SK-N-SH (cell line): Measurements from ENCODE around the gene ROR2. TPM values are rescaled to one million over a fixed set of nuclear protein-coding genes. Genes with fewer than 3 reads are reported as not detected.
A peak's percentile ranks its signal among the peaks of the same experiment; 100 is the strongest.

Experiments
- CTCF ChIA-PET: fragments of 300-600, 350-600 bp; formaldehyde crosslinking; extraction: SDS; loops from one replicate; lab custom pipeline; 2021; lab: Yijun Ruan, JAX
- POLR2A ChIA-PET: fragments of 350-600 bp; sonication (Branson Sonifier 250); formaldehyde crosslinking; extraction: SDS; loops from one replicate; lab custom pipeline; 2020; ENCODE audit warnings: antibody characterized with exemption, inconsistent platforms; lab: Yijun Ruan, JAX
- DNase-seq: peaks from one replicate; pipeline ENCODE4 v3.0.0; 2012
- H2AFZ ChIP-seq: fragments of 200-600 bp; sonication (generic); 2 replicates; pipeline ENCODE4 v1.8.1; 2016; ENCODE audit warnings: antibody characterized with exemption, mild to moderate bottlenecking, low read depth
- H3F3A ChIP-seq: fragments of 200-600 bp; sonication (generic); replicated peaks from 2 replicates; pipeline ENCODE3; 2016; ENCODE audit warnings: antibody characterized with exemption, mild to moderate bottlenecking; ENCODE audit not compliant: insufficient read depth
- H3K27ac ChIP-seq, 2 experiments: fragments of 200-500 bp in 1 of 2; fragments of 200-600 bp in 1 of 2; sonication (Bioruptor generic) in 1 of 2; sonication (generic), shearing (Covaris generic) in 1 of 2; 2 replicates each; pipeline versions ENCODE4 v1.5.1 to v1.6.1; 2014 to 2016; ENCODE audit warnings: low read depth in 2 of 2, inconsistent platforms in 1 of 2, low read length in 1 of 2, mild to moderate bottlenecking in 1 of 2, mixed read lengths in 1 of 2
- H3K27me3 ChIP-seq: fragments of 200-600 bp; sonication (generic), shearing (Covaris generic); 2 replicates; pipeline ENCODE4 v1.6.1; 2016; ENCODE audit warnings: mixed run types; ENCODE audit not compliant: insufficient read depth
- H3K36me3 ChIP-seq, 2 experiments: fragments of 200-500 bp in 1 of 2; fragments of 200-600 bp in 1 of 2; sonication (Bioruptor generic) in 1 of 2; sonication (generic) in 1 of 2; replicated peaks in 1 of 2; 2 replicates each; pipeline versions ENCODE3 to v1.5.1; 2014 to 2016; ENCODE audit warnings: low read length in 1 of 2, mild to moderate bottlenecking in 1 of 2; ENCODE audit not compliant: insufficient read depth in 2 of 2, control insufficient read depth in 1 of 2
- H3K4me1 ChIP-seq, 2 experiments: fragments of 200-500 bp in 1 of 2; fragments of 200-600 bp in 1 of 2; sonication (Bioruptor generic) in 1 of 2; sonication (generic), shearing (Covaris generic) in 1 of 2; 2 replicates each; pipeline versions ENCODE4 v1.5.1 to v1.6.1; 2014 to 2016; ENCODE audit warnings: low read depth in 1 of 2, low read length in 1 of 2, mixed run types in 1 of 2; ENCODE audit not compliant: insufficient read depth in 2 of 2, control insufficient read depth in 1 of 2
- H3K4me2 ChIP-seq: fragments of 200-600 bp; sonication (generic), shearing (Covaris generic); 2 replicates; pipeline ENCODE4 v1.6.1; 2017; ENCODE audit warnings: mixed run types
- H3K4me3 ChIP-seq, 2 experiments: fragments of 200-500 bp in 1 of 2; fragments of 200-600 bp in 1 of 2; sonication (Bioruptor generic) in 1 of 2; sonication (generic), shearing (Covaris generic) in 1 of 2; 2 replicates each; pipeline versions ENCODE4 v1.5.1 to v1.8.1; 2014 to 2016; ENCODE audit warnings: low read depth in 2 of 2, inconsistent platforms in 1 of 2, low read length in 1 of 2, mild to moderate bottlenecking in 1 of 2, mixed read lengths in 1 of 2, moderate library complexity in 1 of 2
- H3K79me2 ChIP-seq: fragments of 200-600 bp; sonication (generic); 2 replicates; pipeline ENCODE4 v1.8.1; 2017; ENCODE audit warnings: mild to moderate bottlenecking; ENCODE audit not compliant: insufficient read depth
- H3K9ac ChIP-seq: fragments of 200-600 bp; sonication (generic); 2 replicates; pipeline ENCODE4 v1.6.1; 2017; ENCODE audit warnings: mixed run types
- H3K9me2 ChIP-seq: fragments of 200-600 bp; sonication (generic); 2 replicates; pipeline ENCODE4 v1.6.1; 2017; ENCODE audit warnings: mixed run types
- H3K9me3 ChIP-seq: fragments of 200-600 bp; sonication (generic); 2 replicates; pipeline ENCODE4 v1.6.1; 2017; ENCODE audit warnings: mixed run types, mild to moderate bottlenecking, moderate library complexity
- H4K20me1 ChIP-seq: fragments of 200-600 bp; sonication (generic); 2 replicates; pipeline ENCODE4 v1.6.1; 2017; ENCODE audit warnings: mild to moderate bottlenecking, mixed run types; ENCODE audit not compliant: insufficient read depth
- FOSL2 ChIP-seq: IDR thresholded peaks from 2 replicates; pipeline ENCODE4 v1.4.0; 2012; ENCODE audit warnings: low read depth, mild to moderate bottlenecking, moderate library complexity, borderline replicate concordance
- FOXM1 ChIP-seq: IDR thresholded peaks from 2 replicates; pipeline ENCODE4 v1.4.0; 2012; ENCODE audit warnings: low read depth, mild to moderate bottlenecking
- GABPA ChIP-seq: IDR thresholded peaks from 2 replicates; pipeline ENCODE4 v1.4.0; 2012; ENCODE audit warnings: low read depth, mild to moderate bottlenecking
- IRF3 ChIP-seq: fragments of 150-350 bp; IDR thresholded peaks from 2 replicates; pipeline ENCODE4 v1.6.1; 2016; ENCODE audit warnings: mild to moderate bottlenecking, low read depth, low read length
- MAX ChIP-seq: IDR thresholded peaks from 2 replicates; pipeline ENCODE4 v1.4.0; 2012; ENCODE audit warnings: low read depth
- MEF2A ChIP-seq: IDR thresholded peaks from 2 replicates; pipeline ENCODE4 v1.4.0; 2012; ENCODE audit warnings: low read depth, borderline replicate concordance
- MXI1 ChIP-seq: IDR thresholded peaks from 2 replicates; pipeline ENCODE4 v1.6.1; 2012; ENCODE audit warnings: mild to moderate bottlenecking, low read depth, low read length, improper control_type of control experiment
- RAD21 ChIP-seq: IDR thresholded peaks from 2 replicates; pipeline ENCODE4 v1.6.1; 2012; ENCODE audit warnings: mild to moderate bottlenecking, low read length
- RCOR1 ChIP-seq: fragments of 150-350 bp; IDR thresholded peaks from 2 replicates; pipeline ENCODE4 v1.6.1; 2017; ENCODE audit warnings: antibody characterized with exemption, low read length
- SIN3A ChIP-seq: IDR thresholded peaks from 2 replicates; pipeline ENCODE4 v1.6.1; 2012; ENCODE audit warnings: low read depth, mild to moderate bottlenecking, low read length, moderate library complexity, borderline replicate concordance
- TCF12 ChIP-seq: IDR thresholded peaks from 2 replicates; pipeline ENCODE4 v1.4.0; 2012
- YY1 ChIP-seq: IDR thresholded peaks from 2 replicates; pipeline ENCODE4 v1.4.0; 2012; ENCODE audit warnings: low read depth, mild to moderate bottlenecking
- WGBS: methylation state at CpG from one replicate; pipeline ENCODE4 v1.1.6; 2017; ENCODE audit warnings: low lambda C conversion rate; 5-methylcytosine and 5-hydroxymethylcytosine counted together
- polyA plus RNA-seq, 3 experiments: library from polyadenylated mRNA; depleted of rRNA; stranded (reverse); fragments of >200 nt; gene quantifications; 2 replicates each; pipeline ENCODE4 v1.2.3, GENCODE V29; 2012
- TF ChIP-seq, protein P1 (sequence below): IDR thresholded peaks from 2 replicates; pipeline ENCODE4 v1.4.0; 2012; ENCODE audit warnings: low read depth, borderline replicate concordance
- TF ChIP-seq, protein P2 (sequence below): fragments of 150-350 bp; IDR thresholded peaks from 2 replicates; pipeline ENCODE4 v1.6.1; 2017; ENCODE audit warnings: antibody characterized with exemption, low read length, low read depth, borderline replicate concordance

The ROR2 gene
- polyA plus RNA-seq, 1 of the 3 experiments (the other 2 are of a cell fraction) = 0.43 TPM

- no peaks in the 10 kb centered on the region for H3K79me2 ChIP-seq
- H2AFZ ChIP-seq = no peak overlapping the region; the same call in 1 of the 2 replicates
- H3K27ac ChIP-seq = no peak overlapping the region
- no peak overlapping the region for H3K9ac ChIP-seq
- H3K9me2 ChIP-seq = no peaks in the 10 kb centered on the region
- ChIA-PET CTCF (interaction anchor here (0.7 to 2.2 kb wide), 2 partner anchors 13 to 75 kb away, joined by 3 to 4 read pairs; no protein-coding TSS in a partner anchor), POLR2A (no interaction called here)
- H3K4me1 ChIP-seq = no peaks in the 10 kb centered on the region
- H3F3A ChIP-seq = no peaks in the 10 kb centered on the region
- no peak for DNase-seq
- no peaks in the 10 kb centered on the region for H3K36me3 ChIP-seq
- no peaks in the 10 kb centered on the region for H4K20me1 ChIP-seq
- H3K4me3 ChIP-seq = no peak overlapping the region
- no peak overlapping the region for H3K4me2 ChIP-seq
- no peaks in the 10 kb centered on the region; the same call in 1 of the 2 replicates for H3K27me3 ChIP-seq
- TF ChIP-seq TCF12 (peak; percentile 7; the same call in 1 of the 2 replicates), MXI1 (no peak)
- H3K9me3 ChIP-seq = no peaks in the 10 kb centered on the region
- WGBS = 47% methylated on average over 2 of the region's 2 CpGs
These were observed 389.7 kb downstream of the ROR2 start for GRCh38 chr9:91560301-91560700.

- CTCF ChIA-PET = no interaction called here
- H3K9me2 ChIP-seq = no peaks in the 10 kb centered on the region
- no peak overlapping the region for H2AFZ ChIP-seq
- no peak for TF ChIP-seq SIN3A
- TF ChIP-seq MEF2A = no peak
- TF ChIP-seq, protein P1, sequence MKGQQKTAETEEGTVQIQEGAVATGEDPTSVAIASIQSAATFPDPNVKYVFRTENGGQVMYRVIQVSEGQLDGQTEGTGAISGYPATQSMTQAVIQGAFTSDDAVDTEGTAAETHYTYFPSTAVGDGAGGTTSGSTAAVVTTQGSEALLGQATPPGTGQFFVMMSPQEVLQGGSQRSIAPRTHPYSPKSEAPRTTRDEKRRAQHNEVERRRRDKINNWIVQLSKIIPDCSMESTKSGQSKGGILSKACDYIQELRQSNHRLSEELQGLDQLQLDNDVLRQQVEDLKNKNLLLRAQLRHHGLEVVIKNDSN = no peak
- TF ChIP-seq MAX = no peak
- TF ChIP-seq TCF12 = no peak
- TF ChIP-seq, protein P2, sequence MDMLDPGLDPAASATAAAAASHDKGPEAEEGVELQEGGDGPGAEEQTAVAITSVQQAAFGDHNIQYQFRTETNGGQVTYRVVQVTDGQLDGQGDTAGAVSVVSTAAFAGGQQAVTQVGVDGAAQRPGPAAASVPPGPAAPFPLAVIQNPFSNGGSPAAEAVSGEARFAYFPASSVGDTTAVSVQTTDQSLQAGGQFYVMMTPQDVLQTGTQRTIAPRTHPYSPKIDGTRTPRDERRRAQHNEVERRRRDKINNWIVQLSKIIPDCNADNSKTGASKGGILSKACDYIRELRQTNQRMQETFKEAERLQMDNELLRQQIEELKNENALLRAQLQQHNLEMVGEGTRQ = no peak
- no peak for TF ChIP-seq RCOR1
- TF ChIP-seq YY1 = no peak
- TF ChIP-seq FOXM1 = no peak
- no peak for TF ChIP-seq IRF3
- no peak for TF ChIP-seq GABPA
- no peak for TF ChIP-seq RAD21
- TF ChIP-seq FOSL2 = no peak
- TF ChIP-seq, all 33 proteins: peak for 0
- Histone ChIP-seq H3K27me3 (no peaks in the 10 kb centered on the region; the same call in 1 of the 2 replicates), H3K4me2 (no peak overlapping the region), H3K36me3 (no peaks in the 10 kb centered on the region), H3K79me2 (no peaks in the 10 kb centered on the region), H3F3A (no peaks in the 10 kb centered on the region), H3K4me1 (no peaks in the 10 kb centered on the region), H4K20me1 (no peaks in the 10 kb centered on the region), H3K9ac (no peak overlapping the region), H3K27ac (no peak overlapping the region), H3K9me3 (no peaks in the 10 kb centered on the region), H3K4me3 (no peak overlapping the region)
- no peak for DNase-seq
- 64% methylated on average over 2 of the region's 2 CpGs for WGBS
- POLR2A ChIA-PET = no interaction called here
These were observed 391.1 kb downstream of the ROR2 start for GRCh38 chr9:91558879-91559278.
